Measurements from ENCODE around the gene HSD17B10.
"Not testable (repeated sequence)": the region's sequence is repeated elsewhere in the genome, so short reads cannot be mapped to it uniquely, and the experiment has no call there.

The HSD17B10 gene

DNA sequence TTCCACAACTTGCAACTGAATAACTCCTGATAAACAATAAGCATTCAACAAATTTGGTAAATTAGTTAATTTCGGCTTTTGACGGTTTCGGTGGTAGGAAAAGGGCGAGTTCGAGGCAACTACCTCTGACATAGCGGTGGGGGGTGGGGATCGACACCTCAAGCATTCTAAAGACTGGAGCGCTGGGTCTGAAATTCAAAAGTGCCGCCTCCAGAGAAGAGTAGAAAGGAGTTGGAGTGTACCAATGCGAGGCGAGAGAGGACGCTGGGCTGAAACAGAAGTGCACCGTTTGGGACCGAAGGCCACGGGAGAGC lies 12.4 kb downstream of the HSD17B10 start:
- H3K36me3 Mint-ChIP-seq (ENCODE audit: low read depth) = peaks cover 8% of the 10 kb centered on the region
- TF ChIP-seq, protein P1, sequence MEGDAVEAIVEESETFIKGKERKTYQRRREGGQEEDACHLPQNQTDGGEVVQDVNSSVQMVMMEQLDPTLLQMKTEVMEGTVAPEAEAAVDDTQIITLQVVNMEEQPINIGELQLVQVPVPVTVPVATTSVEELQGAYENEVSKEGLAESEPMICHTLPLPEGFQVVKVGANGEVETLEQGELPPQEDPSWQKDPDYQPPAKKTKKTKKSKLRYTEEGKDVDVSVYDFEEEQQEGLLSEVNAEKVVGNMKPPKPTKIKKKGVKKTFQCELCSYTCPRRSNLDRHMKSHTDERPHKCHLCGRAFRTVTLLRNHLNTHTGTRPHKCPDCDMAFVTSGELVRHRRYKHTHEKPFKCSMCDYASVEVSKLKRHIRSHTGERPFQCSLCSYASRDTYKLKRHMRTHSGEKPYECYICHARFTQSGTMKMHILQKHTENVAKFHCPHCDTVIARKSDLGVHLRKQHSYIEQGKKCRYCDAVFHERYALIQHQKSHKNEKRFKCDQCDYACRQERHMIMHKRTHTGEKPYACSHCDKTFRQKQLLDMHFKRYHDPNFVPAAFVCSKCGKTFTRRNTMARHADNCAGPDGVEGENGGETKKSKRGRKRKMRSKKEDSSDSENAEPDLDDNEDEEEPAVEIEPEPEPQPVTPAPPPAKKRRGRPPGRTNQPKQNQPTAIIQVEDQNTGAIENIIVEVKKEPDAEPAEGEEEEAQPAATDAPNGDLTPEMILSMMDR (IDR thresholded peaks at IDR 0.05; ENCODE audit: unreplicated experiment in 3 of 3) = no peak
- H3K27me3 Mint-ChIP-seq (ENCODE audit: low read depth) = no peaks in the 10 kb centered on the region
- H3K4me3 Mint-ChIP-seq = peak overlapping the region; percentile 91 to 97 (median 93)
- peaks cover 11% of the 10 kb centered on the region for H3K4me1 Mint-ChIP-seq
- peak overlapping the region; percentile 92 to 97 (median 96) for H3K27ac Mint-ChIP-seq
- peaks cover 16% of the 10 kb centered on the region for H3K9me3 Mint-ChIP-seq

DNA sequence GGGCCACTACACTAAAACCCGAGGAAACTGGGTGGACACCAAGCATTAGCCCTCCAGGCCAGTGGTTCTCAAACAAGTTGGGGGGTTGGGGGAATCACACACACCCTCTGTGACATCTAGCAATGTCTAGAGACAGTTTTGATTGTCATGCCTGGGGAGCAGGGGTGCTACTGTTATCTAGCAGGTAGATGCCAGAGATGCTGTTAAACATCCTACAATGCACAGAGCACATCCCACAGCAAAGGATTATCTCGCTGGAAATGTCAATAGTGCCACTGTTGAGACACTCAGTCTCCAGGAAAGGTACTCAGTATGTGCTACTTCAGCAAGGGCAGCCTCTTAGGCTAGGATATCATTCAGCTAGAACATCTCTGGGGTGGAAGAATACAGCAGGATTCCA lies 13.0 kb downstream of the HSD17B10 start:
- peaks cover 16% of the 10 kb centered on the region for H3K9me3 Mint-ChIP-seq
- peak overlapping the region in 2 of 3 experiments; percentile 96 to 97 for H3K27ac Mint-ChIP-seq
- H3K27me3 Mint-ChIP-seq (ENCODE audit: low read depth) = no peaks in the 10 kb centered on the region
- peaks cover 11% of the 10 kb centered on the region for H3K4me1 Mint-ChIP-seq
- TF ChIP-seq, protein P1 (IDR thresholded peaks at IDR 0.05; ENCODE audit: unreplicated experiment in 3 of 3) = no peak
- peak overlapping the region; percentile 91 to 97 (median 93) for H3K4me3 Mint-ChIP-seq
- H3K36me3 Mint-ChIP-seq (ENCODE audit: low read depth) = peaks cover 8% of the 10 kb centered on the region

- H3K36me3 Mint-ChIP-seq (ENCODE audit: low read depth); H3K27me3 Mint-ChIP-seq (ENCODE audit: low read depth); H3K27ac Mint-ChIP-seq: not testable (repeated sequence)
- H3K4me3 Mint-ChIP-seq = peak overlapping the region; percentile 91 to 97 (median 93)
- peaks cover 11% of the 10 kb centered on the region for H3K4me1 Mint-ChIP-seq
- peaks cover 13% of the 10 kb centered on the region for H3K9me3 Mint-ChIP-seq
Observed at GRCh38 chrX:53420351-53420750, 13.8 kb downstream of the HSD17B10 start.

DNA sequence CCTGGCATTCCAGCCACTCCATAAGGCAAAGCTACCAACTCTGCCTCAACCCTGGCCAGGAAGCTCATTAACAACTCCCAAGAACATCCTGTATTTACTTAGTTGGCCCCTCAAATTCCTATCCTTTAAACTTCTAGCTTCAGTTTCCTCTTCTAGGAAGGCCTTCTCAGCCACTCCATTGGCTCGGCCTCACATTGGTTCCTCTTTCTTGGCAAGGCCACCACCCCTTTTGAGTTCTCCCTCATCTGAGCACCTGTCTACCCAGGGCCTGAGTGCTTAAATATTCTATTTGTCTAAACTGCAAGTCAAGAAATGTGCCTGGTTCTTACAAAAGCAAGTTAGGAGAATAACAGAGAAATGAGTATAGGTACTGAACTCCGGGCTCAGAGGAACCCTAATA lies 21.7 kb downstream of the HSD17B10 start:
- Mint-ChIP-seq H3K36me3 (ENCODE audit: low read depth) (peaks cover 43% of the 10 kb centered on the region), H3K4me3 (no peak overlapping the region), H3K27ac (no peak overlapping the region), H3K9me3 (peaks cover under 1% of the 10 kb centered on the region), H3K4me1 (no peaks in the 10 kb centered on the region), H3K27me3 (ENCODE audit: low read depth) (no peaks in the 10 kb centered on the region)
- TF ChIP-seq, protein P1 (IDR thresholded peaks at IDR 0.05; ENCODE audit: unreplicated experiment in 3 of 3) = no peak

DNA sequence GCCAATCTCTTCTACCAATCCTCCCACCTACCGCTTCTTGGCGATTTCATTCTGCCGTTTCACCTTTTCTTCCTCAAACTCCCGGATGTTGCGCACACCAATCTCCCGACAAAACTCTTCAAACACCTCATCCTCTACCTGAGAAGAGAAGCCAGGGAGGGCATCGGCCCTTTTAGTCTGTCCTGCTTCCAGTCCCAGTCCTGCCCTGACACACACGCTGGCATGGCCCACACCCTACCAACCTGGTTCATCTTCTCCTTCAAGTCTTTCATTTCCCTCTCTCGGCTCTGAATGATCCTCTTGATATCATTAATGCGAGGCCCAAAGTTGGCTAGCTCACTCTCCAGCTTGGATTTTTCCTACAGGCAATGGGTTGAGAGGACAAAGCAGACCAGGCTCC lies 30.6 kb downstream of the HSD17B10 start:
- Mint-ChIP-seq H3K4me3 (no peak overlapping the region), H3K4me1 (no peaks in the 10 kb centered on the region), H3K27me3 (ENCODE audit: low read depth) (no peaks in the 10 kb centered on the region), H3K27ac (no peak overlapping the region), H3K9me3 (peaks cover 3% of the 10 kb centered on the region), H3K36me3 (ENCODE audit: low read depth) (peaks cover 33% of the 10 kb centered on the region)
- TF ChIP-seq, protein P1 (IDR thresholded peaks at IDR 0.05; ENCODE audit: unreplicated experiment in 3 of 3) = no peak

GRCh38 chrX:53398216-53398615 lies 36.0 kb downstream of the HSD17B10 start:
- TF ChIP-seq, protein P1 (IDR thresholded peaks at IDR 0.05; ENCODE audit: unreplicated experiment in 3 of 3) = no peak
- Mint-ChIP-seq H3K4me1 (no peaks in the 10 kb centered on the region), H3K9me3 (no peaks in the 10 kb centered on the region), H3K27me3 (ENCODE audit: low read depth) (no peaks in the 10 kb centered on the region), H3K36me3 (ENCODE audit: low read depth) (peaks cover 22% of the 10 kb centered on the region), H3K4me3 (no peak overlapping the region), H3K27ac (no peak overlapping the region)
